H1 (cell line): ENCODE results near the gene SNX19. TPM values are rescaled to one million over a fixed set of nuclear protein-coding genes. Genes with fewer than 3 reads are reported as not detected.

Source experiments
- JUND ChIP-seq: IDR thresholded peaks from 2 replicates; pipeline ENCODE4 v1.6.1; 2011; ENCODE audit warnings: mild to moderate bottlenecking, improper control_type of control experiment, low read length
- polyA plus RNA-seq, 7 experiments: library from polyadenylated mRNA; depleted of rRNA in 3 of 7; stranded (reverse) in 5 of 7; unstranded in 2 of 7; fragments of >200 nt in 5 of 7; fragments of 200-250 nt in 2 of 7; gene quantifications; 1 replicate in 5 of 7; 2 replicates in 1 of 7; 4 replicates in 1 of 7; pipeline versions ENCODE4 v1.2.1 to v1.2.3, GENCODE V29; 2011 to 2013; ENCODE audit warnings: missing spikeins in 2 of 7, mixed read lengths in 2 of 7
- total RNA-seq: library from RNA; stranded (reverse); fragmentation: NEBNext Ultra II Directional; extraction: Animal tissue kit (Norgen Biotek cat#: 25700); gene quantifications from 2 replicates; pipeline ENCODE4 v1.2.1, GENCODE V29; 2021

SNX19 gene
- total and polyA plus RNA-seq, 2 of the 8 experiments (the other 6 are each of a cell fraction or from before 2014, with no cell fraction given), result 15.0 to 25.2 TPM

DNA sequence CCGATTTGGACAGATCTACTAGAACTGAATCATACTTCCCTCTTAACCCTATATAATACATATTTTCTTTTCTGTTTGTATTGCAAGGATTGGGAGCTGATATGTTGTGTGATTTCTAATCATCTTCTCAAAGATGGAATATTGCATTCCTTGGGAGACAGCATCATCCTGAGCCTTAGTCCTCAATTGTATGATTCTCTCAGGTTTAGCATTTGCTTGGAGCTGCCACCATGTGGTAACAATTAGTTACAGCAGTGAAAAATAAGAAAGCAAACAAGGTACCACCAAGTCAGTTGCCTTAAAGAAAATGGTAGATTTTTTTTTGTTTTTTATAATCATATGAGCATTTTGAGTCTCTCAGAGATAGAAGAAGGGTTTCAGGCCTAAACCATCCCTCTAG is 11.9 kb downstream of the SNX19 start (continued):
- no peak for TF ChIP-seq JUND
